CD4-positive, alpha-beta T cell treated with Interleukin-6 at 100 ng/mL for 8 hours (primary cell): ENCODE data around the gene OSBPL3.
A peak's percentile ranks its signal among the peaks of the same experiment; 100 is the strongest.

ENCODE experiments used
- DNase-seq: peaks from one replicate; pipeline ENCODE4 v3.0.0-alpha.2; 2020; ENCODE audit warnings: mixed read lengths, low spot score

Gene OSBPL3

GRCh38 chr7:24828891-24829661 lies 150.9 kb downstream of the OSBPL3 start:
- DNase-seq: no peak

DNA sequence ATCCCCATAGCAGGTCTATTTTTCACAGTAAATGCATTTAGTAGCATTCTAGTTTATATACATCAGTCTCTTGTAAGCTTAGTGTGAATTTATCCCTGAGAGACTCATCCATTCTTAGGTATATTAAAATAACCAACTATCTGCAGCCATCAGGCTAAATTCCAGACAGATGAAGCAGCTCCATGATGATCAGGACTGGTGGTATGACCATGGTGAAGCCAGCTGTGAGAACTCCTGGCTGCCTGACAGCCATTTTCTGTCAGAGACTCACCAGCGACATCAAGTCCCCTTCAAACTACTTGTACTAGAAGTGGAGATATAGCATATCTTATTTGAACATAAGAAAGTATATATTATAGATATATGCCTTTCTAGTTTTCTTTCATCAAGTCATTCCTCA lies 152.4 kb downstream of the OSBPL3 start:
- no peak for DNase-seq

DNA sequence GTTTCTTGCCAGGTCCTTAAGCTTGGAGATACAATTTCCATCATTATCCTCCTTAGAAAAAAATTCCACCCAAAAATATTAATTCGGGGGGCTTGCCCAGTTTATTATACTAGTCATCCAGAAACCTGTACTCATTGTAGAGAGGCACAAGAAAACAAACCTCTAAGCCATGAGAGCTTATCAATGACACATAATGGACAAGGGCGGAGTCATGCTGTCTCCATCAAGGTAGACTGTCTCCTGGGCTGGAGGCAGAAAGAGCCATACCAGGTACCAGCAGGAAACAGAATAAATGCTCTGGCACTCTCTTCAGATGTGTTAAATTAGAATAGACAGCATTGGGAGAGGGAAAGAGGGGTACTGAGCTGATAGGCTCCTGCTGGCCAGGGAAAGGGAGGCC lies 153.0 kb downstream of the OSBPL3 start:
- DNase-seq: no peak

GRCh38 chr7:24826662-24827020 lies 153.3 kb downstream of the OSBPL3 start:
- peak; percentile 28 for DNase-seq

- DNase-seq: peak; percentile 7
Measured at GRCh38 chr7:24825931-24826661, 153.9 kb downstream of the OSBPL3 start.

DNA sequence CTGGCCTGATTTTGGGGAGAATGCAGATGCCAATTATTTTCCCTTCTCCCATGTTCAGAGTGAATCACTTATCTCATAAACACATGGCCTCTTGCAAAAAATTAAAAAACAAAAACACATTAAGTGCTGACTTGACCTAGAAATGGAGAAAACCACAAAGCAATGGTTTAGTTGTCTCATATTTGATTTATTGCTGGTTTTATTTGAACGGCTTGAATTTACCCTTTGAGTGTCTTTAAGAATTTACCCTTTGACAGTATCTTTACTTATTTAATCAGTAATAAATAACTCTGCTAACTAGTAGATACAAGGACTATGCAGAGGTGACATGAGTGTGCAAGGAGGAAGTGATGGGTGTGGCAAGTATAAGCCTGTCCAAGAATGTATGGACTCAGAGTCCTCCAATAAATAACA lies 154.6 kb downstream of the OSBPL3 start:
- DNase-seq: no peak

GRCh38 chr7:24824896-24825295 lies 155.1 kb downstream of the OSBPL3 start:
- DNase-seq: no peak

- no peak for DNase-seq
Measured at GRCh38 chr7:24824400-24824799, 155.6 kb downstream of the OSBPL3 start.

GRCh38 chr7:24821754-24822054 lies 158.3 kb downstream of the OSBPL3 start:
- no peak for DNase-seq

GRCh38 chr7:24821045-24821753 lies 158.8 kb downstream of the OSBPL3 start:
- DNase-seq: peak; percentile 86

DNA sequence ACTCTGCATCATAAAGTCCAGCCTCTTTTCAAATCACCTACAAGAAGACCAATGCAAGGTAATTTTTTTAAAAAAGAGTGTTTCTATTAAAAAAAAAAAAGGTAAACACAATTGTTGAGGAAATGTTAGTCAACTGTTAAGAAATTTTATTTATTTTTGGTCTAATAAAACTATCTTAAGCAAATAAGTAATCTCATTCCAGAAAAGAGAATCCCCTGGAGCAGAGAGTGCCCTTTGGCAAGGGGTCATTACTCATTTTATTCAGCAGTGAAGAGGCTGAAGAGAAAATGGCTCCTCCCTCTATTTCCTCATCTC lies 159.3 kb downstream of the OSBPL3 start:
- no peak for DNase-seq

DNA sequence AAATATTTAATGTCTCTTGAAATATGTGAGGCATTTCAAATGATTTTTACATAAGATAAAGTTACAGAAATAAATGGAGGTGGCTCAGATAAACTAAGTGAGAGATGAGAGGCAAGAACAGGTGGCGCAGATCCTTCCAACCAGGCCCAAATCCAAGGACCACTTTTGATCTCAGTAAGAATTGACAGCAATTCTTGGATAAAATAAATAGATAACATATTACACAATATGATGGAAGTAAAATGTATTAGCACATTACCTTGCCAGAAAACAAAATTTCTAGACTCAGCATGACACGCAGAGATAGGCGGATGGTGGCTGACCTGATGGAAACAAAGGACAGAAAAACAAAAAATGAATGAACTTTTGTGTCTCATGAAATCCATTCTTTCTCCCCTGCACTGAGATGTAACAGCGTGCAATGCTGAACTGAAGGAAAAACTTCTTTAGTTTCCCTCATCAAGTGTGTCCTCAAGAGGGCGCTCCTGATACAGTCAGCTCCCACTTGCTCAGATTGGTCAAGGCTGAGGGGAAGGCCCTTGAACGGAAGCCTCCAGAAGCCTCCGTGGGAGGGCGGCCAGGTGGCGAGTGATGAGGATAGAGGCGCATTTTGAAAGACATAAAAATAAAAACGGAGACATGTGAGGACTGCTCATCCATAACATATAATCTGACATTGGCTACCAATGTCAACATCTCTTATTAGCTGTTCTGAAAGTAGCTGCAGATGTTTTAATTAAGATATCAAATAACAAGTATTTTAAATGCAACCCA lies 159.9 kb downstream of the OSBPL3 start:
- peak; percentile 78 for DNase-seq

- no peak for DNase-seq
Measured at GRCh38 chr7:24817339-24817738, 162.6 kb downstream of the OSBPL3 start.

DNA sequence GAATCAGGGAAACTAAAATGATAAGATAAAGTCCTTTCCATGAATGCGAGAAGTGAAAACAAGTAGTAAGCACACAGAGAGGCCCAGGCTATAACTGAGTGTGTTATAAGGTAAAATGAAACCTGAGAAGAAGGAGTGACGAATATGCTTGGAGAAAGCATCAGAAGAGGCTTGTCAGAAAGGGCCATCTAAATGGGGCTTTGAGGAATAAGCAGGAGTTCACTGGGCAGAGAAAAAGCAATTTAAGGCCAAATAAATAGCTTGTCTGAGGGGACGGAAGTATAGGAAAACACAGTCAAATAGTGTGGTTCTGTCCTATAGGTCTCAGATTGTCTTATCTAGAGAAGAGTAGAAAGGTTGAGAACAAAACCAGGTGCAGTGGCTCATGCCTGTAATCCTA lies 163.1 kb downstream of the OSBPL3 start:
- DNase-seq: no peak

GRCh38 chr7:24812305-24812945 lies 167.6 kb downstream of the OSBPL3 start:
- peak; percentile 31 for DNase-seq

GRCh38 chr7:24808518-24808917 lies 171.5 kb downstream of the OSBPL3 start:
- DNase-seq: no peak

GRCh38 chr7:24802300-24802699 lies 177.7 kb downstream of the OSBPL3 start:
- DNase-seq: no peak

DNA sequence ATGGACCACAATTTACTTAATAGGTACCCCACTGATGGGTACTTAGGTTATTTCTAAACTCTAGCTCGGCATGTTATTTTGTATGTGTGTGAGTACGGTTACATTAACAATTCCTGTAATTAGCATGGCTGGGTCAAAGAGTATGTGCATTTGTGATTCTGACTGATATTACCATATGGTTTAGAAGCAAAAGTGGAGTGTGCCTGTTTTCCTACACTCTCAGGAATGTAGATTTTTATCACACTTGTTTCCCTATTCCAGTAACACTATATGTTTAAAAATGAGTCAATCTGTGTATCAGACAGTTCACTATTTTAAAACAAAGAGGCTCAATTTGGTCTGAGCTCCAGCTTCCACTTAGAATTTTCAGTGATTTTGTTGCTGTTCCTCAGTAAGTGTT lies 178.1 kb downstream of the OSBPL3 start:
- DNase-seq: no peak

- no peak for DNase-seq
Measured at GRCh38 chr7:24800667-24801066, 179.3 kb downstream of the OSBPL3 start.

DNA sequence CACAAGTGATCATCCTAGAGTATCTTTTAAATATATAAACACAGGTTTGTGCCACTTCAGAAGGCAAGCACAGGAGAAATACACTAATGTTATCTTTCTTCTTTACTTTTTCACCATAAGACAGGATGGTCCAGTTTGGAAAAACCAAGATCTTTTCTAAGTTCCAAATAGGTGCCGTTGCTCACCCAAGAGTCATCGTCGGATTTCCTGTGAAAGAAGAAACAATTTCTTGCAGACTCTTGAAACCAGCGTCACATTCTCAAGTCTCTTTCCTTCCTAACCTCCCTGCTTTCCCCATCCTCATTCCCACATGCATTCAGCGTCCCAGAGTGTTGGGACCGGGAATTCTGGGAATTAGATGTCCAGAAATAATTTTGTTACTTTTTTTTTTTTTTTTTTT lies 179.9 kb downstream of the OSBPL3 start:
- no peak for DNase-seq

GRCh38 chr7:24799506-24799905 lies 180.5 kb downstream of the OSBPL3 start:
- no peak for DNase-seq

GRCh38 chr7:24798261-24798660 lies 181.7 kb downstream of the OSBPL3 start:
- no peak for DNase-seq
